GM12873 (cell line): ENCODE measurements around the gene HAUS7.

Source experiments
- TF ChIP-seq, protein P1 (sequence below): IDR thresholded peaks from 2 replicates; pipeline ENCODE4 v1.5.1; 2012; ENCODE audit warnings: low read depth, mild to moderate bottlenecking, moderate library complexity, low read length, control low read depth; ENCODE audit not compliant: insufficient read depth; ENCODE audit errors: missing control alignments

HAUS7 gene

DNA sequence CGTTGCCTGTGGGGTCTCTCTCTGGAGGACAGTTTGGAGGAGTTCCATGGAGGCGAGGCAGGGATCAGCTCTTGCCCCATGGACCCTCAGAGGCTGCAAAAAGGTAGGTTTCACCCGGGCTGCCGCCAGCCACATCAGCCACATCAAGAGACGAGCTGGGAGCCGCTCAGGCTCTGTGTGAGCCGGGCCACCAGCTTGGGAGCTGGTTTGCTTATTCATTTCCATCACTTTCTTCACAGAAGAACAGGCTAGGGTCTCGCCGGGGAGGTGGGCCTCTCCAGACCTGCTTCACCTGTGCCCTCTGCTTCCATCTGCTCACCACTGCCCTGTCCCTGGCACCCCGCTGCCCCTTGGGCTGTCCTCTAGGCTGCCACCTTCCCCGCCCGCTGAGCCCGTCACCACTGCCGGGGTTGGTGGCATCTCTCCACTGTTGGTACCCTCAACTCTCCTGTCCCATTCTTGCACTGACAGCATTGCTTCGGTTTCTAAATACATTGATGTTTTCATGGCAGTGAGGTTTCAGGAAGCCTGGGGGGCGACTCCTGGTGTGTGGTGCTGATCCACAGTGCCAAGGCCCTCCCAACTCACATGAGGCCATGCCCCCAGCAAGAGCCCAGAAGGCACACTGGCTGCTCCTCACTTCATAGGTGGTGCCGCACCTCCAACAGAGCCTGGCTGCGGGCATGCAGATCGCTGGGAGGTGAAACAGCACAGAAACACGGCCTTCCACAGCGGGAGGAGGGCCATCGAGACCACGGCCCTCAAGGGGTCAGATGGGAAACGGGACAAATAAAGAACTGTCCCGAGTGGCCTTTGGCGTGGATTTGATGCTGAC lies 20.0 kb downstream of the HAUS7 start:
- TF ChIP-seq, protein P1, sequence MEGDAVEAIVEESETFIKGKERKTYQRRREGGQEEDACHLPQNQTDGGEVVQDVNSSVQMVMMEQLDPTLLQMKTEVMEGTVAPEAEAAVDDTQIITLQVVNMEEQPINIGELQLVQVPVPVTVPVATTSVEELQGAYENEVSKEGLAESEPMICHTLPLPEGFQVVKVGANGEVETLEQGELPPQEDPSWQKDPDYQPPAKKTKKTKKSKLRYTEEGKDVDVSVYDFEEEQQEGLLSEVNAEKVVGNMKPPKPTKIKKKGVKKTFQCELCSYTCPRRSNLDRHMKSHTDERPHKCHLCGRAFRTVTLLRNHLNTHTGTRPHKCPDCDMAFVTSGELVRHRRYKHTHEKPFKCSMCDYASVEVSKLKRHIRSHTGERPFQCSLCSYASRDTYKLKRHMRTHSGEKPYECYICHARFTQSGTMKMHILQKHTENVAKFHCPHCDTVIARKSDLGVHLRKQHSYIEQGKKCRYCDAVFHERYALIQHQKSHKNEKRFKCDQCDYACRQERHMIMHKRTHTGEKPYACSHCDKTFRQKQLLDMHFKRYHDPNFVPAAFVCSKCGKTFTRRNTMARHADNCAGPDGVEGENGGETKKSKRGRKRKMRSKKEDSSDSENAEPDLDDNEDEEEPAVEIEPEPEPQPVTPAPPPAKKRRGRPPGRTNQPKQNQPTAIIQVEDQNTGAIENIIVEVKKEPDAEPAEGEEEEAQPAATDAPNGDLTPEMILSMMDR: no peak

DNA sequence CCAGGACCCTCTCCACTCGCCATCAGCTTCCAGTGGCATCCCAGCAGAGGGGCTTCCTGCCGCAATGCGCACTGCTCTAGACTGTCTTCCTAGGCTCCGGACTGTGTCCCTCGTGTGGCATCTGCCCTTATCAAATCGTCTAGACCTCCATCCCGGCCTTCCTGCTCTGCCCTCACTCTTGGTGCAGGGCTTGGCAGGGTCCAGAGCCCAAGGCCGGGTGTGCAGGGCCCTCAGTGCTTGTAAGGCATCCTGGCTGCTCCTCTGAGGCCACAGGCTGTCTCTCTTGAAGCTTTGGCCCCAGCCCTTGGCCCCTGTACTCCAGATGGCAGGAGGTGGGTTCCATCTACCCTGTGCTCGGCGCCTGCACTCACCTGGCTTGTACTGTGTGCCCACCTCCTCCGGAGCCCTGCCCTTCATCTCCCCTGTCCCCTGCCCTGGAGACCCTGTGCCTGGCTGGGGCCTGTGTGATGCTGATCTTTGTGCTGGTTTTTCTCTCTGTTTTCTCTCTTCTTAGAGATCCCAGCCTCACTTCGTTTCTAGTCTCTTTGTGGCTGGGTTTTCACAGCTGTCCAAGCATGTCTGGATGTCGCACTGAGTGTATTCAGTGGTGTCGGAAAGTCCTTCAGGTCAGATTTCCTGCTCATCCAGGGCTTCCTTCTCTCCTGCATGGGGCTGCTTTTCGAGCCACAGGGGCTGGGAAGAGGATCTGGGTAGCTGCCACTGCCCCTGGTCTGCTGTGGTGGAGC lies 20.8 kb downstream of the HAUS7 start:
- TF ChIP-seq, protein P1: no peak

DNA sequence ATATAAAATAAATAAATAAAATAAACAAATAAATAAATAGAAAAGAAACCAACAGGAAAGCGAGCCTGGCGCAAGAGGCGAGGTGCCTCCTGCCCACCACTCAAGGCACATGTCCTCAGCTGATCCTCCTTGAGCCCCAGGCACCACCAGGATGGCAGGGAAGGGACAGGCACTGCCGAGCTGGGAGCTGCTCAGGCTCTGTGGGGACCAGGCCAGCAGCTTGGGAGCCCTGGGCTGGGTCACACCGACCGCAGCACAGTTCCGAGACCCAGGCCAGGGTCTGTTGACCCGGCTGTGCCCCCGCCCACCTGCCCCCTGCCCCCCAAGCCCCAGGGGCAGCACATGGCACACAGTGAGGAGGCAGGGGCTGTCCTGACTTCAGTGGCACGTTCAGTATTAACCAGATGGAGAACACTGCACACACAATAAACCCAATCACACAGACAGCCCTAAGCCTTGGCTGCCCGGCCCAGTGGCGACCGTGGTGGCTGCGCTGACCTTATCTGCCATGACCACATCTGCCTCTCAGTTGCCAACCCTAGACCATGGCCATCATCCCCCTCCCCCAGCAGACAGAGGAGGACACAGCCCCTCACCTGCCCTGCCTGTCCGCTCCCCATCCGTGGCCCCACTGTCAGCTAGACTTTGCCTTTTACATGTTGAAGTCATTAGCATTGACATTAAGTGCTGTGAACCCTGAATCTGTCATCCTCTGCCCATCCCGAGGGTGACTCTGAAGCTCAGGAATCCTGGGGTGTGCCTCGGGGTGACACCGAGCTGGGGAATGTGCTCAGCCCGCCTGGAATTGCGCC lies 21.6 kb downstream of the HAUS7 start:
- TF ChIP-seq, protein P1: no peak

DNA sequence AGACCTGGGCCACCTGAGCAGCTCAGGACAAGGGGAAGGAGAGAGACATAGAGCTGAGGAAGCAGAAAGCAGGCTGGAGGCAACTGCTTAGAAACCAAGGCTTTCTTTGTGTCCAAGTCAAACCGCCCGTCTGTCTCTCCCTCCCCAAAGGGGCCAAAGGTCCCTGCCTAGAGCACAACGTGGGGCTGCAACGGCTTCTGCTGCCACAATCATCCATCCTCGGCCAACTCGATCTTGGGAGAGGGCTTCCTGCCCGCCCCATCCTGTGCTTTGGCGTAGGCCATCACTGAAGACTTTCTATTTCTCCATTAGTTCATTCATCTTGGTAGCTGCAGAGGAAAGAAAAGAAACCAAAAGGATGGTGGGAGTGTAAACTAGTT lies 22.8 kb downstream of the HAUS7 start:
- TF ChIP-seq, protein P1: no peak

DNA sequence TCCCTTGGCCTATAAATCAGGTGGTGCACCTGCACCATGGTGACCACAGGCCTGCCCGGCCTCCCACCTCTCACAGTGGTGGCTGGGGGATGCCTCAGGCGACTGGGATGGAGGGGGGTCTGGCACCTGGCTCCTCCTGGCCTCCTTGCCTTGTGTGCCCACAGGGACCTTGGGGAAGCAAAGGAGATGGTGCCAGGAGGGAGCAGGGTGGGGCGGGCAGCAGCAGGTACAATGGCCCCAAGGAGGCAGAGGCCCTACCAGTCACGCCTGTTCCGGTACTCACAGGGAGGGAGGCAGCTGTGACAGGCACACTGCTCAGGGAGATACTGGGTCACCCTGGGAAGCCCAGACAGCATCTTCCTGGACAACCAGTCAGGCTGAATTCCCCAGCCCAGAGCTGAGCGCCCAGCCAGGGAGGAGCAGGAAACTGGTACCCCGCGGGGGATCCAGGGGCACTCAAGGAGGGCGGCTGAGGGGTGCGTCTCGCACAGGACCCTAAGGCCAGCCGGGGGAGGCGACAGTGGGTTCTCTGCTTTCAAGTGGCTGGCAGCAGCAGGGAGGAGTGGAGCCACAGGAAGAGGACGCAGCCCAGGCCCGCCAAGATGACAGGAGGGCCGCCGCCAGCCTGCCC lies 23.3 kb downstream of the HAUS7 start:
- TF ChIP-seq, protein P1: no peak

DNA sequence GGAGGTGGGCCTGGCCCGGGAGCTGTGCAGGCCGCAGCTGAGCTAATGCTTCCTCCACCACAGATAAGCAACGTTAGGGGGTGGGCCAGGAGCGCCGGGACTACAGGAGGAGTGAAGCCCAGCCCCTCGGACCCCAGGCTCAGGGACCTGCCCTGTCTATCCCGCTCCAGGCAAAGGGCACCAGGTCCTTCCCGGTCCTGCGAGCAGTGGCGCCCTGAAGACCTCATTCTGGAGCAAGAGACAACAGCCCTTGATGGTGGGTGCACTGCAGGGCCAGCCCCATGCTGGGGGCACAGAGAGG lies 23.8 kb downstream of the HAUS7 start:
- TF ChIP-seq, protein P1: no peak
